Measurements from ENCODE around the gene ABCA2.

DNA sequence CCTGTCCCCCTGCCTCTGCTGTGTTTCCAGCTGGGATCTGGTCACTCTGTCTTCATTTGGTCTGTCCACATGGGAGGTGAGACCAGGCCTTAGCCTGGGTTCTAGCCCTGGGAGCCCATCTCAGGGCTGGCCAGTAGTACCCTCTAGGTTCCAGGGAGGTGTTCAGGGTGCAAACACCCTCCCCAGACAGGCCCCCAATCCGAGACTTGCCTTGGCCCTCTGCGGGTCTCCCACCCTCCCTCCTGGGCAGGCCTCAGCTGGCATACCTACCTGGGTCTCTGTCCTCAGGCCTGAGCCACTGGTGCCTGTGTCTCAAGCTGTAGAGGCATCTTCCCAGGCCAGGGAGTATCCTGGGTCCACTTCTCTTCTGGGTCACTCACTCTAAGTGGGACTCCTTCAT lies 43.2 kb upstream of the ABCA2 start:
- TF ChIP-seq, protein P1, sequence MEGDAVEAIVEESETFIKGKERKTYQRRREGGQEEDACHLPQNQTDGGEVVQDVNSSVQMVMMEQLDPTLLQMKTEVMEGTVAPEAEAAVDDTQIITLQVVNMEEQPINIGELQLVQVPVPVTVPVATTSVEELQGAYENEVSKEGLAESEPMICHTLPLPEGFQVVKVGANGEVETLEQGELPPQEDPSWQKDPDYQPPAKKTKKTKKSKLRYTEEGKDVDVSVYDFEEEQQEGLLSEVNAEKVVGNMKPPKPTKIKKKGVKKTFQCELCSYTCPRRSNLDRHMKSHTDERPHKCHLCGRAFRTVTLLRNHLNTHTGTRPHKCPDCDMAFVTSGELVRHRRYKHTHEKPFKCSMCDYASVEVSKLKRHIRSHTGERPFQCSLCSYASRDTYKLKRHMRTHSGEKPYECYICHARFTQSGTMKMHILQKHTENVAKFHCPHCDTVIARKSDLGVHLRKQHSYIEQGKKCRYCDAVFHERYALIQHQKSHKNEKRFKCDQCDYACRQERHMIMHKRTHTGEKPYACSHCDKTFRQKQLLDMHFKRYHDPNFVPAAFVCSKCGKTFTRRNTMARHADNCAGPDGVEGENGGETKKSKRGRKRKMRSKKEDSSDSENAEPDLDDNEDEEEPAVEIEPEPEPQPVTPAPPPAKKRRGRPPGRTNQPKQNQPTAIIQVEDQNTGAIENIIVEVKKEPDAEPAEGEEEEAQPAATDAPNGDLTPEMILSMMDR (optimal IDR thresholded peaks at IDR 0.05 in 1 of 3, IDR thresholded peaks at IDR 0.05 in 1 of 3, conservative IDR thresholded peaks at IDR 0.05 in 1 of 3; ENCODE audit: extremely low read depth in 1 of 3, insufficient read depth in 2 of 3, low read length in 3 of 3) = no peak
- TF ChIP-seq EZH2 (IDR thresholded peaks at IDR 0.05; ENCODE audit: low read length) = no peak

Data from keratinocyte (primary cell).